Erythroblast (primary cell): Measurements from ENCODE around the gene PRR23E.

Experiments used
- GATA1 ChIP-seq: IDR thresholded peaks from 2 replicates; pipeline ENCODE4 v1.6.1; 2011; ENCODE audit warnings: low read depth, mild to moderate bottlenecking, control low read depth, low read length, moderate library complexity
- POLR2A ChIP-seq: IDR thresholded peaks from 2 replicates; pipeline ENCODE4 v1.6.1; 2011; ENCODE audit warnings: mild to moderate bottlenecking, low read length

DNA sequence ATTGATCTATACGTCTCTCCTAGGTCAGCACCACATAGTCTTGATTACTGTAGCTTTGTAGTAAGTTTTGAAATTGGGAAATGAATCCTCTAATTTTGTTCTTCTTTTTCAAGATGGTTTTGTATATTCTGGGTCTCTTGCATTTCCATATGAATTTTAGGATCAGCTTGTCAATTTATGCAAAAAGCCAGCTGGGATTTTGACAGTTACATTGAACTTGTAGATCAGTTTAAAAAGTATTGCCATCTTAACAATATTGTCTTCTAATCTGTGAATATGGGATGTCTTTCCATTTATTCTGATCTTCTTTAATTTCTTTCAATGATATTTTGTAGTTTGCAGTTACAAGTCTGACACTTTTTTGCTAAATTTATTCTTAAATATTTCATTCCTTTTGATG, 5.6 kb upstream of the PRR23E start:
- TF ChIP-seq POLR2A (no peak), GATA1 (no peak)
